A673 (cell line): Measurements from ENCODE around the gene PYY. TPM values are rescaled to one million over a fixed set of nuclear protein-coding genes. Genes with fewer than 3 reads are reported as not detected.
"Not testable (repeated sequence)": the region's sequence is repeated elsewhere in the genome, so short reads cannot be mapped to it uniquely, and the experiment has no call there.

Experiments
- BruUV-seq: library from RNA; stranded (reverse); fragments of 400-500 nt; replicated peaks from 2 replicates; lab custom pipeline; 2021; lab: Mats Ljungman, UMichigan
- CTCF ChIA-PET: fragments of 300-600 bp; sonication (Branson Sonifier 250); formaldehyde crosslinking; loops from one replicate; lab custom pipeline; 2022; ENCODE audit warnings: antibody characterized with exemption; lab: Charles Lee
- POLR2A ChIA-PET: fragments of 300-600 bp; sonication (Branson Sonifier 250); formaldehyde crosslinking; loops from one replicate; lab custom pipeline; 2022; ENCODE audit warnings: antibody characterized with exemption; ENCODE audit not compliant: low non-redundant PET; lab: Charles Lee
- DNase-seq: peaks from one replicate; pipeline ENCODE4 v3.0.0-alpha.2; 2015; ENCODE audit warnings: low spot score
- H3K27ac ChIP-seq: fragments of 200-600 bp; sonication (generic); 2 replicates; pipeline ENCODE4 v1.5.1; 2016; ENCODE audit warnings: mixed run types, low read depth, mild to moderate bottlenecking, mixed read lengths, antibody characterized with exemption, low read length; ENCODE audit not compliant: poor library complexity, severe bottlenecking
- H3K27me3 ChIP-seq: fragments of 200-600 bp; sonication (generic); replicated peaks from 2 replicates; pipeline ENCODE4 v1.6.1; 2017; ENCODE audit warnings: mixed run types, low read depth, mild to moderate bottlenecking, mixed read lengths, antibody characterized with exemption, low read length; ENCODE audit not compliant: insufficient read depth, poor library complexity
- H3K36me3 ChIP-seq: fragments of 200-600 bp; sonication (generic); 2 replicates; pipeline ENCODE4 v1.6.1; 2016; ENCODE audit warnings: mixed run types, mild to moderate bottlenecking, mixed read lengths, antibody characterized with exemption, low read length; ENCODE audit not compliant: insufficient read depth, poor library complexity, severe bottlenecking
- H3K4me1 ChIP-seq: fragments of 200-600 bp; sonication (generic); 2 replicates; pipeline ENCODE4 v1.6.1; 2017; ENCODE audit warnings: mixed run types, mild to moderate bottlenecking, mixed read lengths, antibody characterized with exemption, low read length; ENCODE audit not compliant: insufficient read depth, poor library complexity, severe bottlenecking
- H3K4me3 ChIP-seq: fragments of 200-600 bp; sonication (generic); 2 replicates; pipeline ENCODE4 v1.5.1; 2016; ENCODE audit warnings: low read depth, mixed run types, mild to moderate bottlenecking, mixed read lengths, low read length; ENCODE audit not compliant: poor library complexity, severe bottlenecking
- H3K9me3 ChIP-seq: fragments of 200-600 bp; sonication (generic); 2 replicates; pipeline ENCODE4 v1.6.1; 2016; ENCODE audit warnings: mixed run types, low read depth, mild to moderate bottlenecking, mixed read lengths, antibody characterized with exemption, low read length; ENCODE audit not compliant: poor library complexity, severe bottlenecking
- CTCF ChIP-seq: fragments of 300-800, 200-600 bp; sonication (generic); conservative IDR thresholded peaks from 2 replicates; pipeline ENCODE4 v1.5.1; 2017; ENCODE audit warnings: low read depth, mild to moderate bottlenecking, antibody characterized with exemption, low read length, moderate library complexity, mixed read lengths
- EZH2 ChIP-seq: fragments of 200-600 bp; sonication (generic); IDR thresholded peaks from 2 replicates; pipeline ENCODE4 v1.6.1; 2017; ENCODE audit warnings: borderline replicate concordance, low read depth, mild to moderate bottlenecking, mixed read lengths, antibody characterized with exemption, low read length; ENCODE audit not compliant: poor library complexity, severe bottlenecking
- intact Hi-C: fragments of 100-400 bp; cut with micrococcal nuclease; formaldehyde crosslinking; loops from one replicate; pipeline ENCODE4 v1.10.0; 2022; ENCODE audit not compliant: unreplicated experiment
- total RNA-seq: library from RNA; stranded (reverse); gene quantifications from 2 replicates; pipeline ENCODE4 v1.2.3, GENCODE V29; 2021

Gene PYY
- total RNA-seq, 1 experiment from 2014 or later: not detected

GRCh38 chr17:43928609-43929008 lies 25.1 kb downstream of the PYY start:
- no peaks in the 10 kb centered on the region for H3K27me3 ChIP-seq
- intact Hi-C loops: no loop called here
- ChIA-PET CTCF (no interaction called here), POLR2A (no interaction called here)
- BruUV-seq: no TSS peak
- H3K4me1 ChIP-seq: no peaks in the 10 kb centered on the region
- H3K4me3 ChIP-seq: no peak overlapping the region
- DNase-seq: no peak
- no peaks in the 10 kb centered on the region for H3K36me3 ChIP-seq
- no peaks in the 10 kb centered on the region for H3K9me3 ChIP-seq
- no peak for TF ChIP-seq CTCF
- TF ChIP-seq EZH2: no peak
- no peak overlapping the region for H3K27ac ChIP-seq

GRCh38 chr17:43927929-43928328 lies 25.8 kb downstream of the PYY start:
- H3K36me3 ChIP-seq, H3K4me1 ChIP-seq, H3K9me3 ChIP-seq, BruUV-seq, intact Hi-C loops, H3K27ac ChIP-seq, CTCF ChIA-PET, H3K27me3 ChIP-seq, POLR2A ChIA-PET, DNase-seq, H3K4me3 ChIP-seq: not testable (repeated sequence)

GRCh38 chr17:43927060-43927864 lies 26.5 kb downstream of the PYY start:
- DNase-seq: no peak
- TF ChIP-seq CTCF (no peak), EZH2 (no peak)
- no peaks in the 10 kb centered on the region for H3K4me1 ChIP-seq
- no peaks in the 10 kb centered on the region for H3K27me3 ChIP-seq
- POLR2A ChIA-PET: no interaction called here
- CTCF ChIA-PET: no interaction called here
- no TSS peak for BruUV-seq
- no peaks in the 10 kb centered on the region for H3K9me3 ChIP-seq
- H3K4me3 ChIP-seq: no peak overlapping the region
- no peaks in the 10 kb centered on the region for H3K36me3 ChIP-seq
- H3K27ac ChIP-seq: no peak overlapping the region
- intact Hi-C loops: no loop called here

- H3K27ac ChIP-seq: no peak overlapping the region
- H3K4me3 ChIP-seq: no peak overlapping the region
- no TSS peak for BruUV-seq
- POLR2A ChIA-PET: no interaction called here
- H3K27me3 ChIP-seq: no peaks in the 10 kb centered on the region
- no peaks in the 10 kb centered on the region for H3K4me1 ChIP-seq
- no peak for TF ChIP-seq CTCF
- no peak for TF ChIP-seq EZH2
- CTCF ChIA-PET: no interaction called here
- no peaks in the 10 kb centered on the region for H3K9me3 ChIP-seq
- intact Hi-C loops: no loop called here
- no peak for DNase-seq
- no peaks in the 10 kb centered on the region for H3K36me3 ChIP-seq
These were observed 29.2 kb downstream of the PYY start for GRCh38 chr17:43924558-43924957.
